Measurements from ENCODE around the gene SLC23A3.

- TF ChIP-seq, protein P1, sequence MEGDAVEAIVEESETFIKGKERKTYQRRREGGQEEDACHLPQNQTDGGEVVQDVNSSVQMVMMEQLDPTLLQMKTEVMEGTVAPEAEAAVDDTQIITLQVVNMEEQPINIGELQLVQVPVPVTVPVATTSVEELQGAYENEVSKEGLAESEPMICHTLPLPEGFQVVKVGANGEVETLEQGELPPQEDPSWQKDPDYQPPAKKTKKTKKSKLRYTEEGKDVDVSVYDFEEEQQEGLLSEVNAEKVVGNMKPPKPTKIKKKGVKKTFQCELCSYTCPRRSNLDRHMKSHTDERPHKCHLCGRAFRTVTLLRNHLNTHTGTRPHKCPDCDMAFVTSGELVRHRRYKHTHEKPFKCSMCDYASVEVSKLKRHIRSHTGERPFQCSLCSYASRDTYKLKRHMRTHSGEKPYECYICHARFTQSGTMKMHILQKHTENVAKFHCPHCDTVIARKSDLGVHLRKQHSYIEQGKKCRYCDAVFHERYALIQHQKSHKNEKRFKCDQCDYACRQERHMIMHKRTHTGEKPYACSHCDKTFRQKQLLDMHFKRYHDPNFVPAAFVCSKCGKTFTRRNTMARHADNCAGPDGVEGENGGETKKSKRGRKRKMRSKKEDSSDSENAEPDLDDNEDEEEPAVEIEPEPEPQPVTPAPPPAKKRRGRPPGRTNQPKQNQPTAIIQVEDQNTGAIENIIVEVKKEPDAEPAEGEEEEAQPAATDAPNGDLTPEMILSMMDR (IDR thresholded peaks at IDR 0.05): no peak
- TF ChIP-seq POLR2A (IDR thresholded peaks at IDR 0.05) (no peak), EP300 (IDR thresholded peaks at IDR 0.05) (no peak)
These were observed 8.7 kb downstream of the SLC23A3 start for GRCh38 chr2:219161097-219161496.
